GM21737 (cell line): ENCODE data around the gene ARVCF.
"Not testable (repeated sequence)": the region's sequence is repeated elsewhere in the genome, so short reads cannot be mapped to it uniquely, and the experiment has no call there.

ENCODE experiments used
- ATAC-seq: cut with Tn5 transposase; IDR thresholded peaks from one replicate; pipeline ENCODE4 v1.9.1; 2021; ENCODE audit warnings: mild to moderate bottlenecking, moderate library complexity; ENCODE audit not compliant: unreplicated experiment

ARVCF gene

GRCh38 chr22:19942157-19943081 lies 74.2 kb downstream of the ARVCF start:
- no peak for ATAC-seq

- no peak for ATAC-seq
Measured at GRCh38 chr22:19941365-19942082, 75.1 kb downstream of the ARVCF start, which contains the start of the genes COMT and TXNRD2. Gene COMT, plus strand, starts transcription at chr22:19941772. Its CDS starts 20,755 bp downstream, at chr22:19962527. Gene TXNRD2, minus strand, starts transcription at chr22:19941818. Its CDS starts 15 bp downstream, at chr22:19941803.

DNA sequence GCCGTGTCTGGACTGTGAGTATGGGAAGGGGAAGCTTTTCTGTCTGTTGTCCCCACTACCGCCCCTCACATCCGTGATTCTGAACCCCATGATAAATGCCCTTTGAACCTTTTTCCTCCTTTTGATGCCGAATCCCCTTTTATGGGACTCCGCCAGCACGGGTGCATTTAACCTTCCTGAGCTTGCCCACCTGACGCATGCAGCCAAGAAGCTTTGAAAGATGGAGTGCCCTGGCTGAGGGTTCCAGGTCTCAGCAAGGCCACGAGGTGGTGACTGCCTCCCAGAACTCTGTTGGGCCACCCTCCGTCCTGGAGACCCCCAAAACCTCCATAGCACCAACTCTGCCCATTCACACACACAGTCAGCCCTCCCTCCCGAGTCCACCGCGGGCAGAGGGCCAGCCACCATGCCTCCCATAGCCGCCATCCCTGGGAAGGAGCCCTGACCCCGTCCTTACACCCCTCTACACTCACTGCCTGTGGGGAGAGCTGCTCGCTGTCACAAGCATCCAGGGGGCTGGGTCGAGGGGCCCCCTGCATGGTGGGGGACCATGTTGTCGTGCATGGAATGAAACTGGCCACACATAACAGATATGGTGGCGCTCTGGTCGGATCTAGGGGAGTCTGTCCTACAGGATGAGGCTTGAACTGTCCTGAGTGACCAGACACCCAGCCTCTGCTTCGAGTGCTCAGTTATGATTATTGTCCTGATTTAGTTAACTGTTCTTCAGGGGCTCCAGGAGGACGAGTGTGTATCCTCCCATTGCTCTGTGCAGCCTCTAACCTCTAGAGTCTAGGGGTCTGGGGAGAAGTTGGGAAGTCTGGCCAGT lies 75.9 kb downstream of the ARVCF start:
- ATAC-seq, result no peak

DNA sequence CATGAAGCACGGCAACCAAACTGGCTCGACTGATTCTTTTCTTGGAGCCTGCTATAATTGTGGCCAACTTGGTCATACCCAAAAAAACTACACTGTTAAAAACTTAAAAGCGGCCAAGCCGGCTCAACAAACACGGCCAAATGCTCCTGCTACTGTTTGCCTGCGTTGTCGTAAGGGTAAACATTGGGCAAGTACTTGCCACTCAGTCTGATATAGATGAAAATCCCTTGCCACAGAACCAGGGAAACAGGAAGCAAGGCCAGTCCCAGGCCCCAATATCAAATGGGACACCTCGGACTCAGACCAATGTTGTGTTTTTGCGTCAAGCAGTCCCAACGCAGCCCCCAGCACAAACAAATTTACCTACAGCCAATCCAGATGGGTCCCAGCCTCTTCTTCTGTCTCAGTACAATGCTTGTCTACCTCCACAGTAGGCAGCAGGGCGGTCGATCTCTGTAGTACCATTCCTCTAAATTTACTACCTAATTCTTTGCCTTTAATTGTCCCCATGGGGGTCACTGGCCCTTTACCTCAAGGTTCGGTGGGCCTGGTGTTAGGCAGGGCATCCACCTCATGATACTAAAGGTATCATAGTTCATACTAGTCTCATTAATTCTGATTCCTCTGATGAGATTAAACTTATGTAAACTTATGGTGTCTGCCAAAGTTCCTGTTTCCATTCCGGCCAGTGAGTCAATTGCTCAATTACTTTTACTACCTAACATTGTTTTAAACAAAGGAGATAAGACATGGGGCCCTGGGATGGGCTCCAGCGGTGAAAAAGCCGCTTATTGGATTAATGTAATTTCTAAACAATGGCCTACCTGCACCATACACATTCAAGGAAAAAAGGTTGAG lies 78.8 kb downstream of the ARVCF start:
- no peak for ATAC-seq

- ATAC-seq, result no peak
Measured at GRCh38 chr22:19936513-19936912, 80.1 kb downstream of the ARVCF start.

DNA sequence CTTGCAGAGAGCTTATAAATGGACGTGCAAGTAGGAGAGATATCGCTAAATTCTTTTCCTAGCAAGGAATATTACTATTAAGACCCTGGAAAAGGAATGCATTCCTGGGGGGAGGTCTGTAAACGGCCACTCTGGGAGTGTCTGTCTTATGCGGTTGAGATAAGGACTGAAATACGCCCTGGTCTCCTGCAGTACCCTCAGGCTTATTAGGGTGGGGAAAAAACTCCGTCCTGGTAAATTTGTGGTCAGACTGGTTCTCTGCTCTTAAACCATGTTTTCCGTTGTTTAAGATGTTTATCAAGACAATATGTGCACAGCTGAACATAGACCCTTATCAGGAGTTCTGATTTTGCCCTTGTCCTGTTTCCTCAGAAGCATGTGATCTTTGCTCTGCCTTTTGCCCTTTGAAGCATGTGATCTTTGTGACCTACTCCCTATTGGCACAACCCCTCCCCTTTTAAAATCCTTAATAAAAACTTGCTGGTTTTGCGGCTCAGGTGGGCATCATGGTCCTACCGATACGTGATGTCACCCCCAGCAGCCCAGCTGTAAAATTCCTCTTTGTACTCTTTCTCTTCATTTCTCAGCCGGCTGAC lies 81.4 kb downstream of the ARVCF start:
- ATAC-seq, result not testable (repeated sequence)

DNA sequence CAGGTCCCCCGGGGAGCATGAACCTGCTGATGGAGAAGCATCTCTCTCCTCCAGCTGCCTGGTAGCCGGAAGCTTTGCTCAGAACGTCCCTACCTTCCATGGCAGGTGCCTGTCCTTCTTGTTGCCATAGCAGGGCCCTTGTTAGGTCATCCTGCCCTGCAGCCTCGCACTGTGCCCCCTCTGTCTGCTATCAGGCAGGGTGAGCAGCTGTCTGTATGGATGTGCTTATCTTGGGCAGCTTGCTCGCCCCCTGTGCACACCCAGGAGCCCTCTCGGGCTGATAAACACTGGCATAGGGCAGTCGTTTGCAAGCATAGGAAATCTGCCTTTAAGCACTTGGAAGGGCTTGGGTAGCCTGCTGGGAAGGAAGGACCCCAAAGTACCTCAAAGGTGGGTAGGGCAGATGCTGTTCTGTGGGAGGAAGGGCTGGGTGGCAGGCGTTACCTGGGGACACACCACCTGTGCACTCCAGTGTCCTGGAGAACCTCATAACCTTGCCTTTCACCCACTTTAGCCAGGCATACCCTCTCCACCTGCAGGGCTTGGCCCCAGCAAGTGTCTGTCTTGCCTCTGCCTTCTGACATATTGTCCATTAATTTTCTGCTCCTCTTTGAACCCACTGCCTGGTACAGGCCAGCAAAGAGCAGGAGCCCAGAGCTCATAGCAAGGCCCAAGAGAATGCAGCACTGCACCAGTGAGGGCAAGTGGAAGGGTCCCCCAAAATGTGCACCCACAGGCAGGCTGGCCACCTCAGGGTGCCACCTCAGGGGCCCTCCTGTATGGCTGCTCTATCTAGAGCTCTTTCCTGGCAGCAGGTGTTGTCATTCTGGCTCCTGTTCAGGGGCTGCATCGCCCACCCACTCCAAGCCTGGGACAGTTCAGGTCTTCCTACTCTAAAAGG lies 83.0 kb downstream of the ARVCF start:
- no peak for ATAC-seq

- ATAC-seq, result no peak
Measured at GRCh38 chr22:19932367-19933206, 84.0 kb downstream of the ARVCF start.

DNA sequence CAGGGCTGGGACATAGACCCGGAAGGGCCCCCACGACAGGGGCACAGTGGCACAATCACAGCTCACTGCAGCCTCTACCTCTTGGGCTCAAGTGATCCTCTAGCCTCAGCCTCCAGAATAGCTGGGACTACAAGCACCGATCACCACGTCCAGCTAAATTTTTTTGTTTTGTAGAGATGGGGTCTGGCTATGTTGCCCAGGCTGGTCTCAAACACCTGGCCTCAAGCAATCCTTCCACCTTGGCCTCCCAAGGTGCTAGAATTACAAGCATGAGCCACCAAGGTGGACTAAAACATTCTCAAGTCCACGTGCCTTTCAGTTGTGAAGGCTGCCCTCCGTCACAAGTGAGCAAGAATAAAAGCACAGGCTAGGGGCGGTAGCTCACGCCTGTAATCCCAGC lies 85.1 kb downstream of the ARVCF start:
- ATAC-seq, result no peak

GRCh38 chr22:19930551-19931486 lies 85.8 kb downstream of the ARVCF start:
- no peak for ATAC-seq

DNA sequence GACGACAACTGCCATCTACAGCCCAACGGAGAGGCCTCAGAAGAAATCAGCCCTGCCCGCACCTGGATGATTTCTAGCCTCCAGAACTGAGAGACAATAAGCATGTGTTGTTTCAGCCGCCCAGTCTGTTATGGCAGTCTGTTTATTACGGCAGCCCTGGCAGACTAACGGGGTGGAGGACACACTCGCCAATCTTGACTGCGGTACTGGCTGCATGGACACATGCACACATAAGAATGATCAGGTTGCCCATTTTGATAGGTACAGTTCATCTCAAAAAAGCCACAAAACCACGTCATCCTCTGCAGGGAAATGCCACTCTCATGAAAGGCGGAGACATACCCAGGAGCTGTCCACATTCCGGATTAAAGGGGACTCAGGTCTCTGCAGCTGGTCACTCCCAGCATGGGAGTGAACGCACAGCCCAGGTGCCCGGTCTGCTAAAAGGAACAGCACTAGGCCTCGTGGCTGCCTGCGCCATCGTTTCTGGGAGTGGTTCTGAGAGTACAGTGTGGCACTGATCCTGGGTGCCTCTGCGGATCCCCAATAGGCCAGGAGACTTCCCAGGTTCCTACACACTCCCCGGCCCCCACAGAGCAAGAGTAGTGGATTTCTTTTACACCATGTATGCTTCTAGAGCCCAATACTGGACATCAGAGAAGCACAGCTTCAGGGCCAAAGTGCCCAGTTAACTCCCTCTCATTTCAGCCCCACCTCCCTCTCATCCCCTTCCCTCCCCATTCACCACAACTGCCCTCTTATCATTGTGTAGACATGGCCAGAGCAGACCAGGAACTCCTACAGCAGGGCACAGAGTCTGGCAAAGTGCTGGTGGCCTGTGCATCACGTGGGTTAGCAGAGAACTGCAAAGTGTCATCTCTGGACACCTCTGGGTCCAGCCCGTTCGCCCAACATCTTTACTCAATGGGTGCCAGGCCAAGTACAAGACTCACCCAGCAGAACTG lies 86.8 kb downstream of the ARVCF start:
- ATAC-seq, result no peak

GRCh38 chr22:19928207-19928606 lies 88.4 kb downstream of the ARVCF start:
- no peak for ATAC-seq

- ATAC-seq, result no peak
Measured at GRCh38 chr22:19927696-19928095, 88.9 kb downstream of the ARVCF start.

GRCh38 chr22:19926028-19926427 lies 90.6 kb downstream of the ARVCF start:
- not testable (repeated sequence) for ATAC-seq

- no peak for ATAC-seq
Measured at GRCh38 chr22:19923914-19924513, 92.6 kb downstream of the ARVCF start.
